Endothelial cell of umbilical vein (primary cell): ENCODE results near the gene CYBRD1. TPM values are rescaled to one million over a fixed set of nuclear protein-coding genes. Genes with fewer than 3 reads are reported as not detected.

ENCODE experiments used
- BruUV-seq: library from RNA; stranded (reverse); fragments of 400-500 nt; replicated peaks from 2 replicates; lab custom pipeline; 2021; lab: Mats Ljungman, UMichigan
- CTCF ChIA-PET: fragments of 300-600, 350-600 bp; sonication (Branson Sonifier 250); formaldehyde crosslinking; loops from one replicate; lab custom pipeline; 2021; ENCODE audit warnings: antibody characterized with exemption, inconsistent platforms; lab: Charles Lee
- POLR2A ChIA-PET: fragments of 300-600, 350-600 bp; sonication (Branson Sonifier 250); formaldehyde crosslinking; loops from one replicate; lab custom pipeline; 2021; ENCODE audit warnings: antibody characterized with exemption, inconsistent platforms; lab: Charles Lee
- DNase-seq: peaks from one replicate; pipeline ENCODE4 v3.0.0-alpha.2; 2011; ENCODE audit warnings: low read depth, low spot score
- FAIRE-seq: peaks from 2 replicates; lab custom pipeline; 2011; peaks lifted over from hg19 to GRCh38; lab: Jason Lieb, UNC
- H2AFZ ChIP-seq: 2 replicates; pipeline ENCODE4 v1.6.0; 2012; ENCODE audit warnings: low read depth, low read length, control low read depth, inconsistent platforms
- H3K27ac ChIP-seq: 2 replicates; pipeline ENCODE4 v1.5.1; 2011; ENCODE audit warnings: low read depth, mild to moderate bottlenecking, control low read depth, low read length, moderate library complexity; ENCODE audit not compliant: insufficient read depth
- H3K27me3 ChIP-seq, 2 experiments: 2 replicates each; pipeline versions ENCODE4 v1.6.0 to v1.6.1; 2011; ENCODE audit warnings: low read length in 2 of 2, mixed read lengths in 1 of 2; ENCODE audit not compliant: control insufficient read depth in 2 of 2, insufficient read depth in 2 of 2
- H3K36me3 ChIP-seq, 2 experiments: 2 replicates in 1 of 2; 3 replicates in 1 of 2; pipeline ENCODE4 v1.5.1; 2011; ENCODE audit warnings: low read length in 2 of 2, mild to moderate bottlenecking in 1 of 2, moderate library complexity in 1 of 2; ENCODE audit not compliant: control insufficient read depth in 2 of 2, insufficient read depth in 2 of 2; ENCODE audit errors: extremely low read depth in 1 of 2
- H3K4me1 ChIP-seq: 3 replicates; pipeline ENCODE4 v1.5.1; 2011; ENCODE audit warnings: mild to moderate bottlenecking, low read length; ENCODE audit not compliant: control insufficient read depth, insufficient read depth; ENCODE audit errors: extremely low read depth
- H3K4me2 ChIP-seq: 2 replicates; pipeline ENCODE4 v1.6.1; 2011; ENCODE audit warnings: low read length, control low read depth, mixed read lengths; ENCODE audit not compliant: insufficient read depth
- H3K4me3 ChIP-seq, 3 experiments: fragments of 200-600 bp in 1 of 3; sonication (generic), shearing (Covaris generic) in 1 of 3; replicated peaks in 1 of 3; 2 replicates each; pipeline ENCODE4 v1.5.1; 2011 to 2016; ENCODE audit warnings: control low read depth in 3 of 3, low read length in 3 of 3, mild to moderate bottlenecking in 2 of 3, inconsistent platforms in 1 of 3, low read depth in 1 of 3, moderate library complexity in 1 of 3; ENCODE audit not compliant: insufficient read depth in 1 of 3
- H3K79me2 ChIP-seq: 2 replicates; pipeline ENCODE4 v1.6.0; 2012; ENCODE audit warnings: low read length, inconsistent platforms; ENCODE audit not compliant: control insufficient read depth, insufficient read depth
- H3K9ac ChIP-seq: replicated peaks from 2 replicates; pipeline ENCODE3; 2011; ENCODE audit warnings: low read length, control low read depth; ENCODE audit not compliant: insufficient read depth; ENCODE audit errors: extremely low read depth
- H3K9me1 ChIP-seq: replicated peaks from 3 replicates; pipeline ENCODE4 v1.6.0; 2011; ENCODE audit warnings: mild to moderate bottlenecking, low read length; ENCODE audit not compliant: control insufficient read depth, insufficient read depth; ENCODE audit errors: extremely low read depth
- H3K9me3 ChIP-seq: replicated peaks from 2 replicates; pipeline ENCODE4 v1.5.1; 2012; ENCODE audit warnings: low read length, inconsistent platforms; ENCODE audit not compliant: control insufficient read depth, insufficient read depth
- H4K20me1 ChIP-seq: replicated peaks from 2 replicates; pipeline ENCODE3; 2011; ENCODE audit warnings: mild to moderate bottlenecking, low read length; ENCODE audit not compliant: control insufficient read depth, insufficient read depth; ENCODE audit errors: extremely low read depth
- EZH2 ChIP-seq: IDR thresholded peaks from 2 replicates; pipeline ENCODE4 v1.6.1; 2012; ENCODE audit warnings: borderline replicate concordance, low read depth, mild to moderate bottlenecking, moderate library complexity, low read length, inconsistent platforms; ENCODE audit not compliant: severe bottlenecking
- FOS ChIP-seq: IDR thresholded peaks from 2 replicates; pipeline ENCODE4 v1.6.1; 2011; ENCODE audit warnings: mild to moderate bottlenecking, low read length, moderate library complexity, borderline replicate concordance; ENCODE audit not compliant: insufficient read depth
- GATA2 ChIP-seq: IDR thresholded peaks from 2 replicates; pipeline ENCODE4 v1.7.0; 2011; ENCODE audit warnings: low read depth, mild to moderate bottlenecking, moderate library complexity, mixed read lengths, low read length; ENCODE audit not compliant: insufficient read length, insufficient read depth
- JUN ChIP-seq: IDR thresholded peaks from 2 replicates; pipeline ENCODE4 v1.6.1; 2011; ENCODE audit warnings: borderline replicate concordance, low read depth; ENCODE audit not compliant: insufficient read length, insufficient read depth
- MYC ChIP-seq: IDR thresholded peaks from one replicate; pipeline ENCODE4 v1.6.1; 2011; ENCODE audit warnings: mild to moderate bottlenecking, low read depth, low read length
- POLR2A ChIP-seq: IDR thresholded peaks from 2 replicates; pipeline ENCODE4 v1.6.1; 2012; ENCODE audit warnings: low read depth, mild to moderate bottlenecking, control low read depth, low read length
- POLR2AphosphoS5 ChIP-seq: IDR thresholded peaks from 2 replicates; pipeline ENCODE4 v1.6.1; 2012; ENCODE audit warnings: low read depth, mild to moderate bottlenecking, control low read depth, low read length, moderate library complexity; ENCODE audit not compliant: insufficient read depth
- dilution Hi-C: fragments of 300-500 bp; cut with MboI; formaldehyde crosslinking; loops from one replicate; pipeline ENCODE4 v1.15.0; 2019; ENCODE audit warnings: low sequenced_read_pairs; ENCODE audit not compliant: extremely low pct_ligation_motif_present
- intact Hi-C: fragments of 100-400 bp; cut with micrococcal nuclease; formaldehyde crosslinking; loops from one replicate; pipeline ENCODE4 v1.10.0; 2022
- polyA plus RNA-seq, 4 experiments: library from polyadenylated mRNA; depleted of rRNA in 3 of 4; stranded (reverse) in 3 of 4; unstranded in 1 of 4; fragments of >200 nt; gene quantifications; 2 replicates each; pipeline versions ENCODE4 v1.2.1 to v1.2.3, GENCODE V29; 2011 to 2012; ENCODE audit warnings: missing spikeins in 1 of 4
- total RNA-seq: library from RNA; stranded (reverse); gene quantifications from 2 replicates; pipeline ENCODE4 v1.2.3, GENCODE V29; 2021
- TF ChIP-seq, protein P1 (sequence below), 2 donors: IDR thresholded peaks; 1 replicate in 1 of 2; 2 replicates in 1 of 2; pipeline ENCODE4 v1.5.1; 2011; ENCODE audit warnings: low read length in 2 of 2, mild to moderate bottlenecking in 2 of 2, moderate library complexity in 2 of 2, control low read depth in 1 of 2, inconsistent platforms in 1 of 2, low read depth in 1 of 2; ENCODE audit not compliant: insufficient read depth in 1 of 2; ENCODE audit errors: extremely low read depth in 1 of 2
- TF ChIP-seq, protein P2 (sequence below): IDR thresholded peaks from 2 replicates; pipeline ENCODE4 v1.6.1; 2011; ENCODE audit not compliant: insufficient read depth, insufficient read length

CYBRD1 gene
- total and polyA plus RNA-seq, 2 donors (not counting 3 experiments of a cell fraction or from before 2014, with no cell fraction given) = 23.1 to 24.8 TPM

DNA sequence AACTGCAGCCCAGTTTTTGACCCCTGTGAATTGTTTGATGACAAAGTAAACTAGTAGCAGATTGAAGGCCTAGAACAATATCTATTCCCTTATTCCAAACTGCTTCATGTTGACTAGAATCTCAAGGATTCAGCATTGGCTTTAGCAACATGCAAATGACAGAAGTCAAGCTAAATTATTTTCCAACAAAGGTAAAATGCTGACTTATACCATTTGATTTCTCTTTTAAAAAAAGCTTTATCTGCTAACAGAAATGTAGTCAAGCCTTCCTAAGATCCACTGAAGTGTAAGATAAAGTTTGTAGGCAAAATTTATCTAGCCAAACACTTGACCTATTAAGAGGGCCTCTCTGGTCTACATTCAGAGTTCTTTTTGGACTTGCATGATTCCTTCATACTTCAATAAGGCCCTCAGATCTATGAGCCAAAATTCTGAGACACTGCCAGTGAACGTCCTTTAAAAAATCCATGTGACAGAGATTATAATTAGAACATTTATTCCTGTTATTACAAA lies 9.5 kb upstream of the CYBRD1 start:
- no TSS peak for BruUV-seq
- H3K9me1 ChIP-seq = no peaks in the 10 kb centered on the region
- DNase-seq (no peak), FAIRE-seq (no peak)
- H3K4me2 ChIP-seq = no peak overlapping the region
- intact Hi-C loops = no loop called here
- dilution Hi-C loops = no loop called here
- H3K27ac ChIP-seq = no peak overlapping the region
- H2AFZ ChIP-seq = no peak overlapping the region
- ChIA-PET POLR2A (no interaction called here), CTCF (no interaction called here)
- TF ChIP-seq JUN (no peak), POLR2A (no peak), GATA2 (no peak), MYC (no peak), FOS (no peak), EZH2 (no peak), POLR2AphosphoS5 (no peak)
- TF ChIP-seq, protein P1, sequence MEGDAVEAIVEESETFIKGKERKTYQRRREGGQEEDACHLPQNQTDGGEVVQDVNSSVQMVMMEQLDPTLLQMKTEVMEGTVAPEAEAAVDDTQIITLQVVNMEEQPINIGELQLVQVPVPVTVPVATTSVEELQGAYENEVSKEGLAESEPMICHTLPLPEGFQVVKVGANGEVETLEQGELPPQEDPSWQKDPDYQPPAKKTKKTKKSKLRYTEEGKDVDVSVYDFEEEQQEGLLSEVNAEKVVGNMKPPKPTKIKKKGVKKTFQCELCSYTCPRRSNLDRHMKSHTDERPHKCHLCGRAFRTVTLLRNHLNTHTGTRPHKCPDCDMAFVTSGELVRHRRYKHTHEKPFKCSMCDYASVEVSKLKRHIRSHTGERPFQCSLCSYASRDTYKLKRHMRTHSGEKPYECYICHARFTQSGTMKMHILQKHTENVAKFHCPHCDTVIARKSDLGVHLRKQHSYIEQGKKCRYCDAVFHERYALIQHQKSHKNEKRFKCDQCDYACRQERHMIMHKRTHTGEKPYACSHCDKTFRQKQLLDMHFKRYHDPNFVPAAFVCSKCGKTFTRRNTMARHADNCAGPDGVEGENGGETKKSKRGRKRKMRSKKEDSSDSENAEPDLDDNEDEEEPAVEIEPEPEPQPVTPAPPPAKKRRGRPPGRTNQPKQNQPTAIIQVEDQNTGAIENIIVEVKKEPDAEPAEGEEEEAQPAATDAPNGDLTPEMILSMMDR (IDR thresholded peaks at IDR 0.05; ENCODE audit: extremely low read depth in 1 of 2, insufficient read depth in 1 of 2, low read depth in 1 of 2, low read length in 2 of 2) = no peak
- TF ChIP-seq, protein P2, sequence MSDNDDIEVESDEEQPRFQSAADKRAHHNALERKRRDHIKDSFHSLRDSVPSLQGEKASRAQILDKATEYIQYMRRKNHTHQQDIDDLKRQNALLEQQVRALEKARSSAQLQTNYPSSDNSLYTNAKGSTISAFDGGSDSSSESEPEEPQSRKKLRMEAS = no peak
- no peaks in the 10 kb centered on the region for H3K36me3 ChIP-seq
- no peaks in the 10 kb centered on the region for H3K79me2 ChIP-seq
- H3K9me3 ChIP-seq = no peaks in the 10 kb centered on the region
- no peaks in the 10 kb centered on the region for H4K20me1 ChIP-seq
- no peak overlapping the region for H3K4me3 ChIP-seq
- no peaks in the 10 kb centered on the region for H3K4me1 ChIP-seq
- H3K9ac ChIP-seq = no peak overlapping the region
- peaks cover 0 to 5% of the 10 kb centered on the region in 2 experiments for H3K27me3 ChIP-seq
